Liver (tissue), 9 donors: ENCODE results near the gene DOCK2. TPM values are rescaled to one million over a fixed set of nuclear protein-coding genes. Genes with fewer than 3 reads are reported as not detected.

Source experiments
- DNase-seq: peaks from one replicate; pipeline ENCODE4 v3.0.0-alpha.2; 2017; ENCODE audit warnings: low spot score
- H3K27ac ChIP-seq, 2 donors: one replicate each; pipeline ENCODE4 v1.7.0; 2013; ENCODE audit warnings: inconsistent platforms in 2 of 2, low read length in 2 of 2, control low read depth in 1 of 2, low read depth in 1 of 2, mild to moderate bottlenecking in 1 of 2
- H3K27me3 ChIP-seq, 4 donors: one replicate each; pipeline versions ENCODE4 v1.6.1 to v1.7.0; 2013; ENCODE audit warnings: low read length in 3 of 4, inconsistent platforms in 1 of 4, mild to moderate bottlenecking in 1 of 4, moderate library complexity in 1 of 4; ENCODE audit not compliant: control insufficient read depth in 4 of 4, insufficient read depth in 4 of 4
- H3K36me3 ChIP-seq, 4 donors: one replicate each; pipeline versions ENCODE4 v1.6.1 to v1.7.0; 2013; ENCODE audit warnings: low read length in 3 of 4, mild to moderate bottlenecking in 3 of 4, low read depth in 1 of 4, moderate library complexity in 1 of 4; ENCODE audit not compliant: control insufficient read depth in 4 of 4, insufficient read depth in 3 of 4
- H3K4me1 ChIP-seq, 4 donors: one replicate each; pipeline versions ENCODE4 v1.6.1 to v1.7.0; 2013; ENCODE audit warnings: low read length in 3 of 4, mild to moderate bottlenecking in 3 of 4, moderate library complexity in 1 of 4; ENCODE audit not compliant: control insufficient read depth in 4 of 4, insufficient read depth in 4 of 4
- H3K4me3 ChIP-seq, 3 donors: one replicate each; pipeline versions ENCODE4 v1.6.1 to v1.7.0; 2013; ENCODE audit warnings: low read length in 3 of 3, control low read depth in 1 of 3, low read depth in 1 of 3, mild to moderate bottlenecking in 1 of 3
- H3K9ac ChIP-seq, 2 donors: one replicate each; pipeline ENCODE4 v1.7.0; 2013; ENCODE audit warnings: low read length in 2 of 2, mild to moderate bottlenecking in 2 of 2, moderate library complexity in 2 of 2, control low read depth in 1 of 2, low read depth in 1 of 2
- H3K9me3 ChIP-seq, 4 donors: one replicate each; pipeline versions ENCODE4 v1.6.1 to v1.7.0; 2013; ENCODE audit warnings: low read length in 3 of 4; ENCODE audit not compliant: control insufficient read depth in 4 of 4
- ATF3 ChIP-seq: IDR thresholded peaks from 2 replicates; pipeline ENCODE4 v1.6.1; 2016; ENCODE audit warnings: antibody characterized with exemption
- CTCF ChIP-seq: fragments of 150-350 bp; IDR thresholded peaks from 2 replicates; pipeline ENCODE4 v1.5.1; 2017; ENCODE audit warnings: improper control_type of control experiment, low read depth, low read length; ENCODE audit not compliant: missing input control
- EGR1 ChIP-seq, 2 donors: IDR thresholded peaks; 2 replicates each; pipeline ENCODE4 v1.6.1; 2016 to 2018; ENCODE audit warnings: antibody characterized with exemption in 2 of 2, low read depth in 2 of 2
- FOXA1 ChIP-seq: IDR thresholded peaks from 2 replicates; pipeline ENCODE4 v1.6.1; 2016; ENCODE audit warnings: antibody characterized with exemption
- FOXA2 ChIP-seq: IDR thresholded peaks from 2 replicates; pipeline ENCODE4 v1.6.1; 2016; ENCODE audit warnings: antibody characterized with exemption
- GABPA ChIP-seq, 2 donors: IDR thresholded peaks in 1 of 2; conservative IDR thresholded peaks in 1 of 2; 2 replicates each; pipeline ENCODE4 v1.6.1; 2016; ENCODE audit warnings: antibody characterized with exemption in 2 of 2, mild to moderate bottlenecking in 1 of 2, moderate library complexity in 1 of 2
- HNF4A ChIP-seq, 2 donors: conservative IDR thresholded peaks; 2 replicates each; pipeline ENCODE4 v1.6.1; 2016; ENCODE audit warnings: antibody characterized with exemption in 2 of 2, mild to moderate bottlenecking in 2 of 2
- HNF4G ChIP-seq: IDR thresholded peaks from 2 replicates; pipeline ENCODE4 v1.6.1; 2016; ENCODE audit warnings: antibody characterized with exemption
- JUND ChIP-seq, 2 donors: IDR thresholded peaks; 2 replicates each; pipeline ENCODE4 v1.6.1; 2016; ENCODE audit warnings: antibody characterized with exemption in 2 of 2
- NR2F2 ChIP-seq: IDR thresholded peaks from 2 replicates; pipeline ENCODE4 v1.6.1; 2016; ENCODE audit warnings: antibody characterized with exemption
- RAD21 ChIP-seq, 2 donors: IDR thresholded peaks; 2 replicates each; pipeline ENCODE4 v1.6.1; 2016; ENCODE audit warnings: antibody characterized with exemption in 2 of 2, mild to moderate bottlenecking in 2 of 2
- RXRA ChIP-seq, 2 donors: IDR thresholded peaks; 2 replicates each; pipeline ENCODE4 v1.6.1; 2017 to 2018; ENCODE audit warnings: antibody characterized with exemption in 2 of 2, mild to moderate bottlenecking in 1 of 2
- SP1 ChIP-seq: IDR thresholded peaks from 2 replicates; pipeline ENCODE4 v1.6.1; 2018; ENCODE audit warnings: antibody characterized with exemption, mild to moderate bottlenecking
- TAF1 ChIP-seq: conservative IDR thresholded peaks from 2 replicates; pipeline ENCODE4 v1.6.1; 2016; ENCODE audit warnings: antibody characterized with exemption, mild to moderate bottlenecking
- YY1 ChIP-seq: IDR thresholded peaks from 2 replicates; pipeline ENCODE4 v1.6.1; 2016; ENCODE audit warnings: antibody characterized with exemption, mild to moderate bottlenecking
- ZBTB33 ChIP-seq: IDR thresholded peaks from 2 replicates; pipeline ENCODE4 v1.6.1; 2016; ENCODE audit warnings: antibody characterized with exemption
- WGBS: extraction: QIAGEN DNeasy Blood & Tissue Kit; methylation state at CpG from one replicate; pipeline ENCODE4 v1.1.7; 2013; 5-methylcytosine and 5-hydroxymethylcytosine counted together
- polyA plus RNA-seq, 2 donors: library from polyadenylated mRNA; stranded (reverse) in 1 of 2; unstranded in 1 of 2; fragments of 200-250 nt in 1 of 2; fragments of >200 nt in 1 of 2; fragmentation: Nextera tagmentation in 1 of 2; extraction: Ambion mirVana in 1 of 2; gene quantifications; one replicate each; pipeline versions ENCODE4 v1.2.1 to v1.2.3, GENCODE V29; 2013 to 2015
- total RNA-seq, 2 donors: library from RNA; depleted of rRNA; stranded (reverse); fragments of >200 nt; gene quantifications; one replicate each; pipeline ENCODE4 v1.2.3, GENCODE V29; 2014
- TF ChIP-seq, protein P1 (sequence below): IDR thresholded peaks from 2 replicates; pipeline ENCODE4 v1.6.1; 2016; ENCODE audit warnings: antibody characterized with exemption
- TF ChIP-seq, protein P2 (sequence below): IDR thresholded peaks from 2 replicates; pipeline ENCODE4 v1.6.1; 2016; ENCODE audit warnings: antibody characterized with exemption, mild to moderate bottlenecking
- donor health status: healthy.
- donor health status: healthy.
- donor health status: healthy.
- donor health status: healthy.
- donor health status: healthy.

The DOCK2 gene
- total and polyA plus RNA-seq, 4 donors, result 2.3 to 26.6 (median 8.2) TPM

DNA sequence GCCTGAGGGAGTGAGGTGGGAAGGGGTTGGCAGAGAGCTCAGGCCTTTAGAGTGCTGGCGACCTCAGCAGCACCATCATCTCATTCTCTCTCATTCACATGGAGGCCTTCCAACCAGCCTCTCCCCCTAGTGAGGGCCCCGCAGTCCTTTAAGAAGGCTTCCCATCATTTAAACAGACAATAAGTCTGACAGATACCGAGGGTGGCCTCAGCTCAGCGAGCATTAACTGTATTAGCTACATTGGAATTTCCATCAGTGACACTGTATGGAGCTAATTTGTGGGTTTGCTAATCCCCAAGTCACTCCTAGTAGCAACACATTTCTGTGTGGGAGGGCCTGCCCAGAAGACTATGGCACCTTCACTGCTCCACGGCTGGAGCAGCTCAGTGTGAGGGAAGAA lies 267.4 kb downstream of the DOCK2 start:
- no peaks in the 10 kb centered on the region for H3K4me1 ChIP-seq
- no peak for DNase-seq
- H3K27ac ChIP-seq, result no peak overlapping the region
- H3K27me3 ChIP-seq, result no peaks in the 10 kb centered on the region
- H3K36me3 ChIP-seq, result no peaks in the 10 kb centered on the region
- TF ChIP-seq RAD21 (IDR thresholded peaks at IDR 0.05), result no peak
- TF ChIP-seq EGR1 (IDR thresholded peaks at IDR 0.05; ENCODE audit: low read depth in 2 of 2), result no peak
- no peak for TF ChIP-seq TAF1
- TF ChIP-seq FOXA1, result no peak
- no peak for TF ChIP-seq FOXA2
- no peak for TF ChIP-seq YY1
- no peak for TF ChIP-seq ATF3
- no peak for TF ChIP-seq NR2F2
- TF ChIP-seq ZBTB33, result no peak
- TF ChIP-seq JUND (IDR thresholded peaks at IDR 0.05), result no peak
- TF ChIP-seq SP1, result no peak
- TF ChIP-seq, protein P1, sequence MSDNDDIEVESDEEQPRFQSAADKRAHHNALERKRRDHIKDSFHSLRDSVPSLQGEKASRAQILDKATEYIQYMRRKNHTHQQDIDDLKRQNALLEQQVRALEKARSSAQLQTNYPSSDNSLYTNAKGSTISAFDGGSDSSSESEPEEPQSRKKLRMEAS, result no peak
- TF ChIP-seq HNF4G, result no peak
- TF ChIP-seq, protein P2, sequence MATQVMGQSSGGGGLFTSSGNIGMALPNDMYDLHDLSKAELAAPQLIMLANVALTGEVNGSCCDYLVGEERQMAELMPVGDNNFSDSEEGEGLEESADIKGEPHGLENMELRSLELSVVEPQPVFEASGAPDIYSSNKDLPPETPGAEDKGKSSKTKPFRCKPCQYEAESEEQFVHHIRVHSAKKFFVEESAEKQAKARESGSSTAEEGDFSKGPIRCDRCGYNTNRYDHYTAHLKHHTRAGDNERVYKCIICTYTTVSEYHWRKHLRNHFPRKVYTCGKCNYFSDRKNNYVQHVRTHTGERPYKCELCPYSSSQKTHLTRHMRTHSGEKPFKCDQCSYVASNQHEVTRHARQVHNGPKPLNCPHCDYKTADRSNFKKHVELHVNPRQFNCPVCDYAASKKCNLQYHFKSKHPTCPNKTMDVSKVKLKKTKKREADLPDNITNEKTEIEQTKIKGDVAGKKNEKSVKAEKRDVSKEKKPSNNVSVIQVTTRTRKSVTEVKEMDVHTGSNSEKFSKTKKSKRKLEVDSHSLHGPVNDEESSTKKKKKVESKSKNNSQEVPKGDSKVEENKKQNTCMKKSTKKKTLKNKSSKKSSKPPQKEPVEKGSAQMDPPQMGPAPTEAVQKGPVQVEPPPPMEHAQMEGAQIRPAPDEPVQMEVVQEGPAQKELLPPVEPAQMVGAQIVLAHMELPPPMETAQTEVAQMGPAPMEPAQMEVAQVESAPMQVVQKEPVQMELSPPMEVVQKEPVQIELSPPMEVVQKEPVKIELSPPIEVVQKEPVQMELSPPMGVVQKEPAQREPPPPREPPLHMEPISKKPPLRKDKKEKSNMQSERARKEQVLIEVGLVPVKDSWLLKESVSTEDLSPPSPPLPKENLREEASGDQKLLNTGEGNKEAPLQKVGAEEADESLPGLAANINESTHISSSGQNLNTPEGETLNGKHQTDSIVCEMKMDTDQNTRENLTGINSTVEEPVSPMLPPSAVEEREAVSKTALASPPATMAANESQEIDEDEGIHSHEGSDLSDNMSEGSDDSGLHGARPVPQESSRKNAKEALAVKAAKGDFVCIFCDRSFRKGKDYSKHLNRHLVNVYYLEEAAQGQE, result no peak
- TF ChIP-seq RXRA (IDR thresholded peaks at IDR 0.05), result no peak
- TF ChIP-seq HNF4A (conservative IDR thresholded peaks at IDR 0.05), result no peak
- TF ChIP-seq GABPA (IDR thresholded peaks at IDR 0.05 in 1 of 2, conservative IDR thresholded peaks at IDR 0.05 in 1 of 2), result no peak
- TF ChIP-seq CTCF, result no peak
- no peak overlapping the region for H3K4me3 ChIP-seq
- H3K9ac ChIP-seq, result no peak overlapping the region
- H3K9me3 ChIP-seq, result no peaks in the 10 kb centered on the region
- 69% methylated on average over 5 of the region's 5 CpGs for WGBS
